NCI-H526 (cell line): ENCODE results near the gene SLC25A26.
A peak's percentile ranks its signal among the peaks of the same experiment; 100 is the strongest.

Experiments
- DNase-seq, 2 experiments: peaks; one replicate each; lab custom pipeline; 2025; lab: John Stamatoyannopoulos, UW

SLC25A26 gene

DNA sequence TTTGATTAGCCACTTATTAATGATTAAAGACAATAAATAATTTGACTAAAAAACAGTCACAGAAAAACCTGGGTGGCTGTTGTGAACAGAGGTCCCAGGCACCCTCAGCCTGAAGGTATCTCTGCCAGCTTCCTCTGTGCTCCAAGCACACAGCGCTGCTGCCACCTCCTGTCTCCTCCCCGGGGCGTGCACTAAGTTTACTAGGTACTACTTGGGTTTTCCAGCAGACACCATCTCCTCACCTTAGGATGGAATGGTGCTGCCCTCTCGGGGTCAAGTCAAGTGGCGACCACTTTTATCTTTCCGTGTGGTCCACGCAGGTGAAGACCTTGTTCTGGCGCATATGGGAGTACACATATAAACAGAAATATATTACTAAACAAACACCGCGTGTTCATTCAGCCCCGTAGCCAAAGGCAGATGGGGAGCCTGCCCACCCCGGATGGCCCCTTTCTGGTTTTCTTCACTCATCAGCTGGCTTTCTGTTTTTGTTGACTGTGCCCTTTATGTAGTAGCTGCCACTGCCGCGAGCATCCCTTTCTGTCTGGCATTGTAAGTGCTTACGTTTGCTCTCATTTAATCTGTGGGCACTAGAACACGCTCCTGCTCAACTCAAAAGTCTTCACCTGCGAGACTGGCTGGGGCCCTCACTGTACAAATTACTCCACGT lies 152.0 kb downstream of the SLC25A26 start:
- DNase-seq: peak; percentile 43 to 86

DNA sequence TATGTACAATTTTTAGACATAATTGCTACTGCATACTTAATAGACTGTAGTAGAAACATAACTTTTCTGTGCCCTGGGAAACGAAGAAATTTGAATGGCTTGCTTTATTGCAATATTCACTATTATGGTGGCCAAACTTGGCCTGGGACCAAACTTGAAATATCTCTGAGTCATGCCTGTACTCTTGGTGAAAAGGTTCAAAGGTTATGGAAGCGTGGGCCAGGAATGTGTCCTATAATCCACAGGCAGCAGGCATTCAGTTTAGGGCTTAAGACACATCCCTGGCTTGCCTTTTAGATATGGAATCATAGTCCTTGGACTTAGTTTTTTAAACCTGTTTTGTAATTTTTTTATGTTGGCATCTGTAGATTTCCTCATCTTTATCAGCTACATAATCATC lies 155.8 kb downstream of the SLC25A26 start:
- no peak for DNase-seq

DNA sequence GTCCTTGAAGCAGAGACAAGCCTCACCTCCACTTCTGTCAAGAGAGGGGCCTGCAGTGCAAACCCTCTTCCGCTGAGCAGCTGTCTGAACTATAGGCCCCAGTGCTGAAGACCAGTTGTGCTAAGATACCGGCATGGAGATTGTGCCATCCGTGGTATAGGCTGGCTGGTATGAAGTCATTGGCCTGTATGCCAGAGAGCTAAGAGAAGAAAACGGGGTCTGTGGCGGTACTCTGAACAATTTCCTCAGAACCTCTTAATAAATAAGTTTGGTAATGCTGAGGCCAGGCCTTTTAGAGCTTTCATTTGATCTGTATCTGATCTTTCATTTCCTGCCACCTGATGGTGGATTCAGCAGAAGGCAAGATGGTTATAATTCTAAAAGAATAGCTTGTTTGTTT lies 157.0 kb downstream of the SLC25A26 start:
- no peak for DNase-seq

DNA sequence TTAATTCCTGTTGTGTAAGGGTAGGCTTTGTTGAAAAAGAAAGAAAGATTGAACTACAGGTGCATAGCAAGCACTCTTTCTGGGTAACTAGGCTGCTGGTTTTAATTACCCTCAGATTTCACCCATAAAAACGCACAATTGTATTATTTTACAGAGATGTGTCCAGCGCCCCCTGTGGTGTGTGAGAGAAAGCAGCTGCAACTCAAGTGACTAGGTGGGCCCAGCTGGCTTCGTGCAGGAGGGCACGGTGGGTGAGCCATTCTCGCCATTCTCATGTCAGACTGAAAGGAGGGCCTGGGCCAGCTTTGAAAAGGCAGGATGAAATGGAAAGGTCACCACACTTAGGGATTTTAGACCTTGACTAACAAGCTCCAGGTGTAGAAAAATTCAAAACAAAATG lies 157.5 kb downstream of the SLC25A26 start:
- DNase-seq: peak in 1 of 2 experiments; percentile 18

DNA sequence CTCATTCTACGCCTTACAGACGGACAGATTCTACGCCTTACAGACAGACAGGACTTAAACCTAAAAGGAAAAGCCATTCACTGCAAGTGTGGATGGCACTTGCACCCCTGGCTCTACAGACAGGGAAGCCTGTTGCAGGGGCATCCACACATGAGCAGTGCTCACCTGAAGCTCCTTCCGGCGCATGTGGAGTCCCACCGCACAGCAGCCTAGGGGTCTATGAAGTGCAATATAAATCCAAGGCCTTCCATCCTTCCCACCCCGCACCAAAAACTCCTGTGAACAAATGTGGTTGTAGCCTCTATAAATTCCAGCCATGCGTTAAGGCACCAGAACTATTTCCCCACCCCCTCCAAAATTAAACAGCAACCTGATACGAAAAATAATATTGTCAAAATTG lies 158.8 kb downstream of the SLC25A26 start:
- DNase-seq: no peak

DNA sequence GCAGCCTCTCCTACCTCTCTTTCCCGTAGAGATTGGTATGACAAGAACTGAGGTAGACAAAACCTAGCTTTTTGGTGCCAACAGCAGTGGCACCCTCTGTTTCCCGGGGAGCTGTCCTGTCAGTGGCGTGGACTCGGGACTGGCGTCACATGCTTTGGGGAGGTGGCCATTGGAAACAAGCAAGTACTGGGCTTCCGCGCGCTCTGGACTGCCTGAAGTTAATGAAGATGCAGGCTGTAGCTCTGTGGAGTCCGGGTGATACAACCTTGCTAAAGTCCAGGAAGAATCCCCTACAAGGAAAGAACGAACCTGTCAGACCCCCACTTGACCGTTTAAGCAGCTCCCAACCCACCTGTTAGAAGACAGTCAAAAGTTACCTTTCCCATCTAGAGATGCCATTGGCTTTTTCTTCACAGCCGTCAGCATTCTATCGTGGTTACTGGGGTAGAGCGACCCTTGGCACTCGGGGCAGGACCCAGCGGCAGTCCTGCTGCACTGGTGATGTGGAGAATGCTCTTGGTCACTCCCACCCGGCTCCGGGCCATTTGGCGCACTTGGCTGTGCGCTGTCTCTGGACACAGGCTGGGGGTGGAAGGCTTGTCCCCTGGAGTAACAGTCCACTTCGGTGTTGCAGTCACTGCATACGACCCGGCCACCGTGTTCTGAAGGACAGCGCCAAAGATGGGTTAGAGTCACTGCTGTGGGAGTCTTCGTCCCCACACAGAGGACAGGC lies 159.6 kb downstream of the SLC25A26 start:
- DNase-seq: no peak

DNA sequence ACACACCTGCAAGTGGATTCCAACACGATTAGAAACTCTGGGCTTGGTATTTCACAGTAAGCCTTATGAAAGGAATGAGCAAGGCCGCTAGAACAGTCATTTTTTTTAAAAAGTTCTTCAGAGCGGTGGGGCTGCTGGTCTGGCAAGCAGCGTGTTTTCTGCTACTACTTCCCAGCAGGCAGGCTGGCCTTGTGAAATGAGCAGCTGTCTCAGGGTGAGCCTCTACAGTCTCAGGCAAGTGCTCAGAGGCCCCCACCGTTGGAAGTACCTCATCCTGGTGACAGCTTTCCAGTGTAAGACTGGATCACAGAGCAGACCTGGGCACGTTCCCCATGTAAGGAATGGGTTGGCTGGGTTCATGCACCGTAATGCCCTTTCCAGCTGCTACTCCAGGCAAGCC lies 160.8 kb downstream of the SLC25A26 start:
- no peak for DNase-seq

DNA sequence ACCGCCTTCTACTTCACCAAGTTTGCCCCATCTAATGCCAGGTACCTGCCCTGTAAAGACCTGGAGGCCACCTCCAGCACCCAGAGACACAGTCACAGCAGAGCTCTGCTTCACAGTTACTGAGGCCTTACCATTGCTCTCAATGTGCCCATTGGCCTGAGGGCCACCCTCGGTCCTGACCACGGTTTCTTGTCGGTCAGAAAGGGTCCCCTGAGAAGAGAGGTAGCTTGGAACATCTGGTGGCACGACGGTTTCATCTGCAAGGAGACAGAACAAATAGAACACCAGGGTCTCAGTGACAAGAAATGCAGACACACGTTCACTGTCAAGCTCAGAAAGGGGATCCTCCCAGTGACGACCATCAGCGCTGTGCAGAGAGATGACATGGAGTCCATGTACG lies 161.3 kb downstream of the SLC25A26 start:
- no peak for DNase-seq

DNA sequence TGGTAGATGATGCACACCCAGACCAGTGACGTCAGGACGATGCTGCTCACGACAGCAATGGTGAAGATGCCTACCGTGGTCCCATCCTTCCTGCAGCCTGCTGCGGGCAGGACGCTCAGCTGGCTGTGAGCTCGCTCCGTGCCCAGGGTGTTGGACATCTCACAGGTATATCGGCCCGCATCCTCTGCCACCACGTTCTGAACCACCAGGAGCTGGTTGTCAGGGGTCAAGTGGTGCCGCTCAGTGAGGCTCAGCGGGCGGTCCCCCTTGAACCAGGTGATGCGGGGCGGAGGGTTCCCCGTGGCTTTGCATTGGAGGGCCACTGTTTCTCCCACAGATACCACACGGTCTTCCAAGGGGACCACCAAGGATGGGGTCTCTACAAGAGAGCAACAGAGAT lies 162.2 kb downstream of the SLC25A26 start:
- no peak for DNase-seq

DNA sequence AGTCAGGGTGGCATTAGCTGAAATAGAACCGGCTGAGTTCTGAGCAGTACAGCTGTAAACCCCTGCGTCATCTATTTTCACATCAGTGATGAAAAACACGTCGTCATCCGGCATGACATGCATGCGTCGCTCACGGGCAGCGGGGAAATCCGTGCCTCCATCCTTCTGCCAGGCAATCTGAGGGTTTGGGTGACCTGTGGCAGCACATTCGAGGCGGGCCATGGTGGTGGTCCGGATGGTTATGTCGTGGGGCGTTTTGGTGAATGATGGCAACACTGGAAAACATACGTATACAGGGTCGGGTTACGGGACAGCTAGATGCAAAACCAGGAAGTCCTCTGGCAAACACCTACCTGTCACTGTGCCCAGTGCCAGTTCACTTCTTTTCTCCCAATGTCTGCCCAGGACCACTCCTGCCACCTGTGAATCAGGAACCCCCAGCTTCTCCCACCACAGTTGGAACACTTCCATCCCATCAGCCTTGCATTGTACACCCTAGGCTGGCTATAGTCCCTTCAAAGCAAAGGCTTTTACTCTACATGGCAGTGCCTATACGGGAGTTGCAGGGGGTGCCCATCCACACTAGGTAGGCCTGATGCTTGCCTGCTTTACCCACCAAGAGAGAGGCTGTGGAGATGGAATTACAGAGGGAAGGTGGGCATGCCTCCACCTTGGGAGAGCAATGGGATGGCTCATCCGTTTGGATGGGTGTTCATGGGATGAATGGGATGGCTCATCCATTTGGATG lies 163.4 kb downstream of the SLC25A26 start:
- DNase-seq: no peak

DNA sequence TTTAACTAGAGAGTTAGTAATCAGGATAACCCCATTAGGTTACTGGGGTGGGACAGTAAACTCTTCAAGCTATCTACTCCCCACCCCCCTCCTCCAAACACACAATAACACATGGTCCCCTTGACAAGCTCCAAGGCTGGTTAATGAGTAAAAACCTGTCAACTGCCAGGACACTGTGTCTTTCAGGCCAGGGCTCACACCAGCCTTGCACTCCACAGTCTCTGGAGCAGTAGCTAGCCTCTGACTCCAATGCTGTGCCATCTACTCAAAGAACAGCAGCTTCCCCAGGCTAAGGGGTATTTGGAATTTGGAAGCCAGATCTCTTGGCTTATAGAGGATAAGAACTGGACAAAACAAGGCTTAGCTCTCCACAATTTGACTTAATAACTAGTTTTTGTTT lies 164.3 kb downstream of the SLC25A26 start:
- DNase-seq: no peak

DNA sequence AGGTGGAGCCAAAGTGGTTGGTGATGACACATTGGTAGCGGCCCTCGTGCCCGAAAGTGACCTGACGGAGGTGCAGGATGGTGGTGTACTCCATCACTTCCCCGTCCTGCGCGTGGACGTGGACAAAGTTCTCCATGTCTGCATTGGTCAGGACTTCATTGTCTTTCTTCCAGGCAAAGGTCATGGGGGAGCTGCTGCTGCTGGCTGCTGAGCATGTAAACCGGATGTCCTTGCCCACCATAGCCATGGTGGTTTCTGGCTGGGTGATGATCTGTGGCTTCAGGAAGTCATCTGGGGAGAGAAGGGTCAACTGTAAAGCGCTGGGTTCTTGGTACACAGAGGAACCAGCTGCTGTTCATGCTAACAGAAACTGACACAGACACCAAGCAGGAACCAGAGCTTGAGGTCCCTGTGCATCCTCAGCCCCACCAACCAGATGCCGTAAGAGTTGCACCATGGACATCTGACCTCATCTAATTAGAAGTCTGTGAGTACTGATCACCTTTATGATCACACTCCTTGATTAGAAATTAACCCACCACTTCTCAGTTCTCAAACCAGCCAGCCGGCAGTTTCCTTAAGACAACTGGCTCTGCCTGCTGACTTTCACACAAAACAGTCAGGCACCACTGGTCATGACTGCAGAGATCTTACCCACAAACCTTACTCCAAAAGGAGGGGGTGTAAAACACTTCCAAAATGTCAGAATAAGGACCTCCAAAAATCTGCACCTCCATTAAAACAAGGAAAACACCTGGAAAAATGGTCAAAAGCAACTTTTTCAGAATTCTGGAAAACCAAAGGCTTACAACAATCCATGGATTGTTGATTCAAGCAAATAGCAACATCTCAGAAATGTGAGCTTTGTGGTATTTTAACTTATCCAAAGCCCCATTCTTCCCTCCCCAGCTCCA lies 165.5 kb downstream of the SLC25A26 start:
- no peak for DNase-seq

DNA sequence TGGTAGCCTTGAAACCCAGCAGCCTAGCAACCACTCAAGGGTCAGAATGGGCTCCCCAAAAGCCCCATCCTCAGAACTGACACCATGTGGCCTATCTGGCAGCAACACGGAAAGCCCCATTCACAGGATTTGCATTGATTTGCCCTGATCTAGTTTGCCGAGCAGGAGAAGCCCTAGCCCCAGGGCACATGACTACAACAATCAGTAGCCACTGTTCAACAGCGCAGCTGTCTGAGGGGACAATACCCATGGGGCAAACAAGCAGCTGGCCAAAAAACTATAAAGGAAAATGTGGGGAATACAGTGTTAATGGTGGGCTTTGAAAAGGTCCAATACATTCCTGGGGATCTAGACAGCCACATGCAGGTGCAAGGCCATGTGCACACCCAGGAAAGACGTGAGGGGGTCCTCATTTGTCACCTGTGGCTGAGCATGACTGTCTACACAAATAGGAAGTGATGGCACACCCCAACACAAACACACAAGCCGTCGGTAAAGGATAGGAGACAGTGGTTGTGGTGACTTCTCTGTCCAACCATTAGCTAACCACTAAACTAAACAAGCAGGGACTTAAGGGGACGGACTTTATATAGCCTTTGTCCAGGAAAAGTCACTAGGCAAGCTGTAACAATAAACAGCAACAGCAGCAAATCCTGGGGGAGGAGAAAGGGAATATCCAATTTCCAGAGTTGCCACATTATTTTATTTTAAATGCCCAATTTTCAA lies 166.3 kb downstream of the SLC25A26 start:
- DNase-seq: no peak

DNA sequence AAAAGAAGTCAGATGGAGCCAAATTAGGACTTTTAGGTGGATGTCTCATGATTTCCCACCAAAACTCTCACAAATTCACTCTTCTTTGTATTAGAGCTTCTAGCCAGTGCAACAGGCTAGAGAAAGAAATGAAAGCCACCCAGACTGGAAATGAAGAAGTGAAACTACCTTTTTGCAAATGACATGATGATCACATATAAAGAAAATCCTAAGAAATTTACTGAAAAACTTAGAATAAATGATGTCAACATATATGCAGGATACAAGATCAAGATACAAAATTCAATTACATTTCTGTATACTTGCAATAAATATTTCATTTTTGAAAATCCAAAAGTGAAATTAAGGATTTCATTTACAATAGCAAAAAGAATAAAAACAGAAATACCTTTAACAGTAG lies 169.2 kb downstream of the SLC25A26 start:
- DNase-seq: no peak

DNA sequence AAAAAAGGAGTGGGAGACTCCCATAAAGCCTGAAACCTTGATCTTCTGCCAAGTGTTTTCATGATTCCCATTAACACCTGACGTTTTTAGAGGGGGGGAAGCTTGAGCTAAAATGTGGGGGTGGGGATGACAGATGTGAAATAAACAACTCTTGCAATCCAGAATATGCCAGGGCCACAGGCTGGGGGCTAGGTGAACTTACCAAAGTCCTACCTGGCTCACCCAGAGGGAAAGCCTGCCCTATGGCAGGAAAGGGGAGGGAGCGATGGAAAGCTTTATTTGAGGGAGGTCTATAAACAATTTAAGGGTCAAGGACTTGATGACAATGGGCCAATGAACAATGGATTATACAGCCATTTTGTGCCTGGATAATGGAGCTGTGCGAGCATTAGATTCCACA lies 171.7 kb downstream of the SLC25A26 start:
- no peak for DNase-seq

DNA sequence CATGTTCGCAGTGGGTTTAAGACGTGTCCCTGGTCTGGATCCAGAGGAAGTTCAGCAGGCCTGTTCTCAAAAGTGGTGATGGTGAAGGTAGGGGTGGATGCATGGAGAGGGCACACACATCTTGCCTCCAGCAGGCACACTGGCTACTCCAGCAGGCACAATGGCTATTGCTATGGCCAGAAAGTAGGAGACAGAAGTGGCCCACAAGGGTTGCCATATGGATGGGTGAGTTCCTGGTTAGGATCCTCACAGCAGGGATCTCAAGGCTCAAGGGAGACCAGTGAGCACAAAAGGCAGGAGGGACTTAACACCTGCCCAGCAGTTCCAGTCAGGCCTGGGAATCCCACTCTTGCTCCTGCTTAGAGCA lies 172.1 kb downstream of the SLC25A26 start:
- DNase-seq: no peak

DNA sequence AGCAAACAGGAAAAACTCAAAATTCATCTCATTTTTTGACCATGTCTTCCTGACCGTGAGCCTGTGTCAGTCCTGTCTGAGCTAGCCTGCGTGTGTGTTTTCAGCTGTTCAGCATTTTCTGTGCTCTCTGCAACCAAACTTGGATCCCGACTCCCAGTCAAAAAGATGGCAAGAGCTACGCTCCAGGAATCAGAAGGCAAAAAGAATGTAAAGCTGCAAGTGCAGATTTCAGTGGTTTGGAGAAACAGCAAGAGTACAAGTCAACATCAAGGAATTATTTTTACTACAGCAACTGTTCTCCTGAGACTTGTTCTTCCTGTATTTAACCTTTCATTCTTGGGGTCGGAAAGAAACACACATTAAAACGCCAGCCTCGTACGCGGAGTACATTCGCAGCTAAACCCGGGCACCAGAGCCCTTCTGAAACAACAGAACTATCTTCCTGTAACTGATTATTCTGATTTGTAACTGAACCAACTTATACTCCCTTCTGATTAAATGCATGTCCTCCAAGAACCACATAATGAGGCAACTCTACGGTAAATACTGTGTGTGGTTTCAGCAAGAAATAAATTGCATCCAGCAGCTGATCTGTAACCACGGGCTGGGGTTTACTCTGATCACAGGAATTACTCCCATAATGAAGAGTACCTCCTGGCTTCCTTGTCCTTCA lies 172.7 kb downstream of the SLC25A26 start:
- DNase-seq: no peak

DNA sequence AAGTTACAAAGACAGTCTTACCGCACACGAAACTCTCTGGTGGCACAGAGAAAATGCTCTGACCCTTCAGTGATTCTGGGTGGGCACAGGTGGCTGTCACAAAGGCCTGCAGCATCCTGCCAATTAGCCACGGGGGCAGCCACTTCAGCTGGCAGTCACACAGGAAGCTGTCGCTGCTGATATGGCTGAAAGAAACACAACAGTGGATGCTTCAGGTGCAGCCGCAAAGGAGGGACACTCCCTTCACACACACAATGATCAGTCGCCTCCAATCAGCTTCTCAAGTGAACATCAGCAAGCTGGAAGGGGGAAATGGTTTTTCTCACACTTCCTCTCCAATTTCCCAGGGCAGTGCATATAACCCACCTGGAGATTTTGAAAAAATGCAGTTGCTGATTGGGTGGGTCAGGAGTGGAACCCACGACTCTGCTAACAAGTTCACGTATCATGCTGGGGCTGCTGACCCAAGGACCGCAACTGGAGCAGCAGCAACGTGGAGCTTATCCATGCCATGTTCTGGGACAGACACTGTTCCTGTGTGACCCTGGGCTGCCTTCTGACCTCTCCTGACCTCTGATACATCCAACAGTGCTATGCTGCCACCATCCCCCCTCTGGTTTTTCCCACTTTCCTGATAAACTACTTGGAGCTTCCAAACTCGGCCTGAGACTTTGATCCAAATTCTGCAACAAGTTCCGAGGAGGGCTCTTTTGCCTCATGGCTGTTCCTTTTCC lies 173.4 kb downstream of the SLC25A26 start:
- DNase-seq: no peak

DNA sequence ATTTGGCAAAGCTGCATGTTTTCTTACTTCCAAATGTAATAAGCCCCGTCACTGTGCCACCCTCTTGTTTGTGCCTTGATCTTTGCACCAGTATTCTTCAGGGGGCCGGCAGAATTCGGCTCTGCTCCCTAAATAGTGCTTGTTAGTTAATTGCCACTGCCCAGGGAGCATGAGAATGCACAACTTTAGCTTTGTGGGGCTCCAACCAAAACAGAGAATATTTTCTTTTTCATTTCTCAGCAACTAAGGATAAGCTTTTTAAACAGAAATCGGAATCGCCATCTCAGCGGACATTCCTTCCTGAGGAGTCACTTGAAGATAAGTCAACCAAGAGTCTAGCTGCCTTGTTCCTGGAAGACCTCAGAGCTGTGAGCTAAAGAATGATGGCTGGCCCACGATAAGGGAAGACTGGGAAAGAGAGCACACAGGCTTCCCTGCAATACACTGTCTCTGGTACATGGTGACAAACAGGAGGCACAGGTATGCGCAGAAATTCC lies 174.0 kb downstream of the SLC25A26 start:
- no peak for DNase-seq

DNA sequence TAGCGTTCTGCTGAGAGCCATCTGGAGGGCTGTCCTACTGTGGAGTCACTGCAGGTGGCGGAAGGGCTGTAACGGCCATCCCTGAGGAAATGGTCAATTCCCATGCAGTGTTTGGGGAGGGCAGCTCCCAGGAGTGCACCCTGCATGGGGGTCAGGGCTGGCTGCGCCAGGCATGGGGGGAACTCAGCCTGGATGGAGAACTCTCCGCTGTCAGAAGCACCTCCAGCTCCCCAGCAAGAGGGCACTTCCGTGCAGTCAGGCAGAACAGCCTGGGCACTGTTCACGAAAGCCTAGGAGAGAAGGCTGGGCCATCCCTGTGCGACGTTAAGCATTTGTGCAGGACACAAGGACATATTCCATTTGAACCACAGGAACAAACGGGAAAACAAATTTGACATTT lies 174.8 kb downstream of the SLC25A26 start:
- no peak for DNase-seq
